NCI-H1105 (cell line): Measurements from ENCODE around the gene APLNR.

Source experiments
- DNase-seq: peaks from one replicate; lab custom pipeline; 2025; lab: John Stamatoyannopoulos, UW

Gene APLNR

GRCh38 chr11:57217053-57217452 is 20.0 kb downstream of the APLNR start:
- DNase-seq: no peak

- DNase-seq: no peak
These were observed 20.6 kb downstream of the APLNR start for GRCh38 chr11:57216463-57216862.

- no peak for DNase-seq
These were observed 22.6 kb downstream of the APLNR start for GRCh38 chr11:57214494-57214893.

- no peak for DNase-seq
These were observed 23.0 kb downstream of the APLNR start for GRCh38 chr11:57214098-57214417.

GRCh38 chr11:57213342-57214097 is 23.5 kb downstream of the APLNR start:
- no peak for DNase-seq

GRCh38 chr11:57210781-57211180 is 26.3 kb downstream of the APLNR start:
- no peak for DNase-seq

- no peak for DNase-seq
These were observed 29.9 kb downstream of the APLNR start for GRCh38 chr11:57207168-57207567.

- DNase-seq: no peak
These were observed 31.9 kb downstream of the APLNR start for GRCh38 chr11:57205041-57205641.

- DNase-seq: no peak
These were observed 33.1 kb downstream of the APLNR start for GRCh38 chr11:57203882-57204480.

GRCh38 chr11:57203359-57203758 is 33.7 kb downstream of the APLNR start:
- no peak for DNase-seq

- DNase-seq: no peak
These were observed 34.8 kb downstream of the APLNR start for GRCh38 chr11:57202281-57202680.

GRCh38 chr11:57200917-57201316 is 36.1 kb downstream of the APLNR start:
- DNase-seq: no peak

GRCh38 chr11:57199330-57199729 is 37.7 kb downstream of the APLNR start:
- DNase-seq: no peak

- DNase-seq: no peak
These were observed 39.3 kb downstream of the APLNR start for GRCh38 chr11:57197762-57198161.

- no peak for DNase-seq
These were observed 40.5 kb downstream of the APLNR start for GRCh38 chr11:57196596-57196995.

- DNase-seq: no peak
These were observed 44.7 kb downstream of the APLNR start for GRCh38 chr11:57192316-57192715.

GRCh38 chr11:57191311-57192219 is 45.5 kb downstream of the APLNR start:
- no peak for DNase-seq

GRCh38 chr11:57190548-57190947 is 46.5 kb downstream of the APLNR start:
- DNase-seq: no peak
